HG03575 (cell line): Measurements from ENCODE around the gene RFTN1.
"Not testable (repeated sequence)": the region's sequence is repeated elsewhere in the genome, so short reads cannot be mapped to it uniquely, and the experiment has no call there.

Experiments
- ATAC-seq: cut with Tn5 transposase; IDR thresholded peaks from one replicate; pipeline ENCODE4 v1.9.1; 2021; ENCODE audit not compliant: unreplicated experiment, insufficient number of reproducible peaks, low FRiP score; ENCODE audit errors: extremely low read depth

RFTN1 gene

DNA sequence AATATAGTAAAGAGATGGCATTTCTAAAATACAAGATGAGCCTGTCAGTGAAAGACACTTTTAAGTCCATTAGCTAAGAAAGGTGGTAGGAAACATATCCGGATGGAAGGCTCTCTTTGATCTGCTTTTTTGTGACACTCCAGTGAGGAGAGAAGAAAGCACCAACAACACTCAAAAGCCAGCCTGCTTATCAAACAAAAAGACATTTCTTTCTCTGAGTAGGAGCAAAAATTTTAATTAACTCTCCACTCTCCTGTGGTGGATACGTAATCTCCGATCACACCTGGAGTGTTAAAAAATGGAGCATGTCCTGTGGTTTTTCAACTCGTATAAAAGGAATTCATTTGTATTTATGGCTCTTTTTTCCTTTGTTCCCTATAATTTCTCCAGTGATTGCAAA is 183.1 kb downstream of the RFTN1 start:
- ATAC-seq, result no peak

DNA sequence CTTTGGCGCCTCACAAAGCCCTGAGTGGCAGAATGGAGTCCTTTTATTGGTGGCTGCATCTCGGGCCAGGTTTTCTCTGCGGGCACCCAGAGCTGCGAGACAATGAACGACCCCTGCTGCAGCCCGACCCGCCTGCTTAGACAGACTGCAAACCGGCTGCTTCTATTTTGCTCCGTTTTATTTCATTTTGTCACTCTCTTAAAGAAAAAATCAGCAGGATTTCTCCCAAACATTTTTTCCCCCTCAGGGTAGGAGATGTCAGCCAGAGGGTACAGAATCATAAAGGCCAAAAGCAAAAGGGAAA is 183.7 kb downstream of the RFTN1 start:
- ATAC-seq, result no peak

DNA sequence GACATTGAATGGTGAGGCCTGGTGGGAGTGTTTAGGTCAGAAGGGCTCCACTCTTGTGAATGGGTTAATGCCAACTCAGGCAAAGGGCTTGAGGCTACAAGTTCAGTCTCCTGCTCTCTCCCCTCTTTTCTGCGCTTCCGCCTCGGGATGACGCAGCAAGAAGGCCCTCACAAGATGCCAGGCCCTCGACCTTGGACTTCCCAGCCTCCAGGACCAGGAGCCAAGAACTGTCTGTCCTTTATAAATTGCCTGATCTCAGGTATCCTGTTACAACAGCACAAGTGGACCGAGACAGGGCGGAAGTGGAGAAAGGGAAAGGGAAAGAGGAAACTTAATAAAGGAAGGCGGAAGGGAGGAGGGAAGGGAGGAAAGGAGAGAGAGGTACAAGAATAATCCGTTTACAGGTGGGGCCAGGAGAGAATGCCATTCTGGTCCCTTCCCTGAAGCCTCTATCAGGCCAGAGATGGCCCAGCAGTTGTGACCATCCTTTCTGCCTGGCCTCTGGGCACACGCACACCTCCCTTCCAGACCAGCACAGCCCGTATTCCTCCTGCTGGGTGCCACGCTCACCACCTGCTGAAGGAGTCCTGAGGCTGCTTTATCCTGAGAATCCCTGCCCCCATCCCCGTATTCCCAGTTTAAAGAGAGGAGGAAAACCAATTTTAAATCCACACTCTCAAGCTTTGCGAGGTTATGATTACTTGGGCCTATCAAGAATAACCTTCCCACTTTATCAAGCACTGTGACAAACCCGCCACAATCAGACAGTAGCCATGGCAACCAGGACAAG is 184.3 kb downstream of the RFTN1 start:
- no peak for ATAC-seq

DNA sequence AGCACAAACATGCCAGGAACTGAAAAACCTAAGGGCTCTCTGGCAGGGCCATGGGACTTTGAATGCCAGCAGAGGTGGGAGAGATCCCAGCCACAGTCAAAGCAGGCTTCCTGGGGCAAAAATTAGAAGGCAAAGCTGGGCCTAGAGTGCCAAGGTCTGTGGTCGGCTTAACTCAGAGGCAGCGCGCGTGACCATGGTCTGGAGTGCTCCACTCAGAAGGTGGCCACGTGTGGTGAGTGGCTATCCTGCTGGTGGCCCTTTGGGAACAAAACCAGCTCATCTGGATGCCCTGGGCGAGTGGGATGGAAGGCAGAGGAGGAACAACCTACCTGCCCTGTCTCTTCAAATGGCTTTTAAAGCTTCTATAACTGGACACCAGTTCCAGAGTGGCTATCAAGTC is 185.4 kb downstream of the RFTN1 start:
- no peak for ATAC-seq

DNA sequence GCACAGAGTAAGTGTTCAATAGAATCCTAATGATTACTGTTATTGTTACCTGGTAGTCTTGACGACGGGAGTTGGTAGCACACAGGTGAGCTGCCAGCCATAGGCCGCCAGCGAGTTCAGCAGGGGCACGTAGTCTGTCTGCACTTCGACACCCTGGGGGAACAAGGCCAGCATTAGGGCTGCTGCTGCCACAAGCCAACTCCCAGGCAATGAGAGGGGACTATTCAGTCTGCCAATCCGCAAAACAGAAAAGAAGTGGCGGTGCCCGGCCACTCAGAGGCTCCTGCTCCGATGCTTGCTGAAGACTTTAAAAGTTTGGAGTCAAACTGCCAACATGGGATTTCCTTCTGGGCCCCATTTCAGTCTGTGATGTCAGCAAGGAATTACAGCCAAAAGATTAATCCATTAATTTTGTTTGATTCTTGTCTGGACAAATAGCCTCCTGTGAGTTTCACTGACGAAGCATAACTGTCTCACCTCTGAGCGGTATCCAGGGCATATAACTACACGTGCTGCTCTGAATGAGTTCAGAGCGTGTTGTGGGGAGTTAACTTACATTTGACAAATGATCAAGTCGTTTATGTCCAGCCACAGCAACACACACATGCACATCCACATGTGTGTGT is 186.7 kb downstream of the RFTN1 start:
- no peak for ATAC-seq

DNA sequence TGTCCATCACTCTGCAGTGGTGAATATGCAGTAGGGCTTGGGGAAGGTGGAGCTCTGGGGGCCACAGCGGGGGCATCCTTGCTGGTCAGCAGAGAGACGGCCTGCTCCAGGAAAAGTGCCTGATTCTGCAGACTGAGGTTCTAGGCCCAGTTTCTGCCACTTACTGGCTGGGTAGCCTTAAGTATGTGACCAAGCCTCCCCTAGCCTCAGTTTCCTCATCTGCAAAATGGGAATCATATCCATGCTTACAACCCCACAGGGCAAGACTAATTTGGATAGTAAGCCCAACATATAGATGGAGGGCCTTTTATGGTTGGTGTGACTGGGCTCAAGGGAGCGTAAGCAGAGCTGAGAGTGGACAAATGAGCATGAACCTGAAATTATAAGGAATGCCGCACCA is 187.6 kb downstream of the RFTN1 start:
- no peak for ATAC-seq

DNA sequence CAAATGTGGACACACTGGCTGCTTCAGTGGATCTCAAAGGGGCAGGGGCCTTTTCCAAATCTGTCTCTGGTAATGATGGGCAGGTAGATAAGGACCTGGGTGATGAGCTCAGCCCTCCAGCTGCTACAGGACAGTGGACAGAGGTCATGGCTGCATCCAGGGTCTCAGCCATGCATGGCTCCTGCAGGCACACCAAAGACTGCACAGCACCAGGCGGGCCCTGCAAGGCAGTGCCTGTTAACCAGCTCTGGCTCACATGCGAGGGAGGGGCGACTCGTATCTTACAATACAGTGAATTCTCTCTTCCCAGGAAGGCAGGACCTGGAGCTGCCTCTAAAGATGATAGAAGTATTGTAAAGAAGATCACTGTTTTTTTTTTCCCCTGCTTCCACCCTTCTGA is 189.8 kb downstream of the RFTN1 start:
- no peak for ATAC-seq

DNA sequence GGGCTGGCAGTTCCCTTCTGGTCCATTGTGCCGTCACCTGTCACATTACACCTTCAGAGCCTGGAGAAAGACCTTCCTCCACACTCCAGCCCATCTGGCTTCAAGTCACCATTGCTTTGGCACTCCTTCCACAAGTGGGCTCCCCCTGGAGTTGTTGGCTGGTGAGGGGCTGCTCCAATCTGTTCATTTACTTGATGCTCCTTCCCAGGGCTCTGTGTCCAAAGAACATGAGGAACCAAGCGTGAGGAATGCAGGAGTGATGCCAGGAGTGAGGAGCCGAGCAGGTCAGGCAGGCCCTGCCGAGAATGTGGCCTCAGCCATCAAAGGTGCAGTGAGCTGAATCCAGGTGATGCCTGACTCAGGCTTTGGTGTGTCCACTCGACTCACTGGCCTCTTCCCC is 191.3 kb downstream of the RFTN1 start:
- no peak for ATAC-seq

DNA sequence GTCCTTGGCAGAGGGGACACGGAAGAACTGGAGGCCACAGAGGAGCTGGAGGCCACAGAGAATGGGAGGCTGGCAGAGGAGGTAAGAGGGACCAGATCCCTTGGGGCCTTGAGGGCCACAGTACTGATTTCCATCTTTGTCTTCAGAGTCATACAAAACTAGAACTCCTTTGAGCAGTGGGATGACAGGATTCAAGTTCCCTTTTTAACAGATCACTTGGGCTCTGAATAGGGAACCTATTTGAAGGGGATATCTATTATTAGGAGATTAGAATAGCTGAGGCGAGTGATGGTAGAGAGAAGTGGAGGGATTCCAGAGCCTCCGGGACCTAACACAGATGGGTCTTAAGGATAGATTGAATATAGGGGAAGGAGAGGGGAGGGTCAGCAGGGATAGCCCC is 192.8 kb downstream of the RFTN1 start:
- ATAC-seq, result no peak

DNA sequence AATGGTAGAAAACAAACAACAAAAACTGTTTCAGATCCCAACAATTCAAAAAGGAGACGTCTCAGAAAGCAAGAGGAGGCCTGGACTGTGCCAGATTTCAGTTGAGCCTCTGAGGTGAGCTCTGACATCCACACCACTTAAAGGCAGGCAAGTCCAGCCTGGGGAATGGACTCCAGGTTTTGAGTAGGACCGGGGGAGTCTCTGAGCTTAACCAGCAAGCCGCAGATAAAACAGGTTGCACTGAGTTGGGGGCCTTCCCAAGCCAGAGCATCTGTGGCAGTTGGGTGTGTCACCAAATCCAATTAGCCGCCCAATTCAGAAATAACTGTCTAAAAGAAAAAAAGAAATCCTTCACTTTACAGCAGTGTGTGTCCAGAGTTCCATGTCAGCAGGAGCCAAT is 193.8 kb downstream of the RFTN1 start:
- ATAC-seq, result no peak

DNA sequence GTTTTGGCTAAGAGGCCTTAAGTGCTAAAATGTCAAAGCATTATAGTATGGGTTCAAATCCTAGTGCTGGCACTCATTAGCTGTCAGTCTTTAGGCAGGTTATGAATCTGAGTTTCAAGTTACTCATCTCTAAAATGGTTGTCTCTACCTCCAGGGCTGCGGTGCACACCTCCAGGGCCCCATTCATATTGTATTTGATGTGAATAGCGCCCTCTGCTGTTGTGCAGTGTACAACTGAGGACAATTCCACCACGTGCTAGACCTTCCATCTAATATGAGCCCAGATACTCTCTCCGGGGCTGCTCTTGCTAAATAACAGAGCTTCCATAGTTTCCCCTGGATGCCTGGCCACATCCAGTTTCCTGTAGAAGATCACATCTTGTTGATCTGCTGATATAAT is 194.2 kb downstream of the RFTN1 start:
- ATAC-seq, result no peak

DNA sequence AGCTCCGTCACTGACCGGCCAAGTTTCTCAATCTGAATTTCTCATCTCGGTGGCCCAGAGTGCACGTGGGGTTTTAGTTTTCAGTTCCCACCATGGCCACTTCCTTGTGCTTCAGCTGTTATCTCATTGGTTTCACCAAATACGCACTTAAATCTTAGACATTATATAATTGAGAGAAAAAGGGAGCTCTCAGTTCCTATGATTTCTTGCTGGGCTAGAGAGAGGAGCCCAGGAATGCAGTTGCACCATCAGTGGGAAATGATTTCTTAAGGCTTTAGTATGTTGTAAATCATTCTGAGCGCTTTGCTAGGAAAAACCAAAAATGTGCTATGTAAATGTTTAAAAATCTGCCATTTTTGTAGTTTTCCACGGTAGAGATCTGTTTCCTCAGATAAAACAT is 195.3 kb downstream of the RFTN1 start:
- no peak for ATAC-seq

DNA sequence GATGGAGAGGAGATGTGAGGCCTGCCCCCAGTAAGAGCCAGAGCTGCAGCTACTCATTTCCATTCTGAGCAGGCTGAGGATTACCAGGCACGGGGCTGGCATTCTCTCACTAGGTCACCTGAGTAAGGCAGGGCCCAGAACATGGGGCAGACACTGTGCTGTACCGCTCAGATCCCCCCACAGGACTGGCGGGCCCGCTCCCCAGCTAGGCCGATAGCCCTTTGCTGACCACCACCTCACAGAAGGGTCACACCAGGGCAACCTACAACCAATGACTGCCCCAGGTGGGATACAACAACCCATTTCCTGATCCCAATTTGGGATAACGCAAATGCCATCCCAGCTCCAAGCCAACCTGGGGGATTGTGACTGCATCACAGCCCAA is 195.9 kb downstream of the RFTN1 start:
- no peak for ATAC-seq

DNA sequence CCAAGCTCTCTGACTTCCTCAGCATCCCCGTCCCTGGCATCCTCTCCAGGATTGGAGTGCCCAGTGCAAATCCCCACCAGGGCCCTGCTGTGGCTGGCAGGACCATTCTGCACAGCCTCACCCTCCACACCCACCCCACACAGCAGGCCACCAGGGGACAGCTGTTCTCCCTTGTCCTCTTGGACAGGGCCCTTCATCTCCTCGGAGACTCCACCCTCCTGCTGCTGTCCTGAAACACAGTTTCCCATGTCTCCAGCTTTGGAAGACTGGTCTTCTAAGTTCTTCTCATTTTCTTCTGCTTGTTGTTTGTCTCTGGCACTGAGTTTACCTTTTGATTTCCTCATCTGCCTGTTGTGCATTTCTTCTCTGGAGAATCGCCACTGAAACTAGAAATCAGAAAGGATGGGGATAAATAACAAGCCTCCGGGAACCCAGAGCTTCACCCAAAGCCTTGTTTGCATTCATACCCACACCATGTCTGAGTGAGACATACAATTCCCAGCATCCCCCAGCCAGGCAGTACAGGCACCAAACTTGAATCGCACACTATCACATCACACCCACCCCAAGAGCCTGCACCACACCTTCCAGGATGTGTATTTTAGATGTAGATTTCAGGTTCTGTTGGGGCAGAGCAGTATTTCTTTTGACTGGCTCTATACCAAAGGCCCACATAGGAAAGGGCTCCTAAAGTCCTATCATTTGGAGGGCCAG is 196.5 kb downstream of the RFTN1 start:
- ATAC-seq, result no peak

DNA sequence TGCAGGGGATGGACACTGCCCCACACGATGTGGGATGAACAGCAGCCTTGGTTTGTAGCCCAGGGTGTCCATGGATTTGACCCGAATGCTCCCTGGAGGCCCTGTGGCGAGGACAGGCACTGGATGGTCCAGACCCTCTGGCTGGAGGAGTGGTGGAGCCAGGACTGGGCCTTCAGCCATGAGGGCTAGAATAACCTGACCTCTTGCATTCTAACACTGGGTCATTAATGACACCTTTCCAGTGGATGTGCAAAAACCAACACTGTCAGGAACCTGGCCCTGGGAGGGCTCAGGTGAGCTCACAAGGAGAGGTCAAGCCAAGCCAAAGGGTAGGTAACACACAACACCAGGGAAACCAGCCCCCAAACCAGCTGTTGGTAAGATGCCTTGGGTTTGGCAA is 197.1 kb downstream of the RFTN1 start:
- no peak for ATAC-seq

DNA sequence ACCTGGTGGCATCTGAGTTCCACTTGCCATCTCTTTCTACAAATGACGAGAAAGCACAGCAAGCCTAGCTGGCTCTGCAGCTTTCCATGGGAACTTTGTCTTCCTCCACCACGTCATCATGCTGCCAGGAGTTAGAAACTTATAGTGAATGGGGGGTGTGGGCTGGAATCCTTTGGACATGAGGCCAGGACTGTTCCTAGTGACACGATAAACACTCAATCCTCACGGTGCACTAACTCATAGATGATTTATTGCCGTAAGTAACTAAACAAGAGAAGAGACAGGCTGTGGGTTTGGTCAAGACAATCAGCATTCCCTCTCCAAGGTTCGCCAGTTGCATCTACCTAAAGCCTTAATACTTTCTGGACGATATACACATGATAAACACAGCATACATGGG is 197.9 kb downstream of the RFTN1 start:
- no peak for ATAC-seq

DNA sequence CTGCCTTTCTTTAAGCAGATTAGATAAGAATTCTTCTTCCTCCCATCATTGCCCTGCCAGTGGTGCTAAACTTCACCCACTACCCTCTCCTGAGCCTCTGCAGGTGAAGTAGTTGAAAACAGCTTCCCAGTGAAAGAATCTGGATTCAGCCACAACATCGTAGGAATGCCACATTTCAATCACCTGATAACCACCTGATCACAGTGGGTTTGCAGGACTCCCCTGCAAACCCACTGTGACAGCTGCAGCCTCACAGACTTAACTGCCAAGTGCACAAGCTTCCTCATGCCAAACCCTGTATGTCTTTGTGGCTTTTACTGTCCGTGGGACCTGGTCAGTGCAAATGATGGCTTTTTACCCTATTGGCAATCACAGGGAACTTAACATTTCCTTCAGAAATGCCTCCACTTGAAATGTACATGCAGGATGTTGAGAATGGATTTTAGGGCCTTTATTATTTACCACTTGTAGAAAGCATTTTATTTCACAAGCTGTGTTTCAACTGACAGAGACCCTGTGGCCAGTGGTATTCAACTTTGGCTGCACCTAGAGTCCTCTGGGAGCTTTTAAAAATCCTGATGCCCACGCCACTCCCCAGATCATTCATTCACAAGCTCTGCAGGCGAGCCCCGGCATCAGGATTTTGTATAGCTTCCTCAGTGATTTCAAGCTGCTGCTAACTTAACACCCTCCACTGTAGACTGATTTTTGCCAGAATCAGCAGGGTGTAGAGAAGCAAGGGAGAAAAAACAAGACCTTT is 199.4 kb downstream of the RFTN1 start:
- ATAC-seq, result no peak

DNA sequence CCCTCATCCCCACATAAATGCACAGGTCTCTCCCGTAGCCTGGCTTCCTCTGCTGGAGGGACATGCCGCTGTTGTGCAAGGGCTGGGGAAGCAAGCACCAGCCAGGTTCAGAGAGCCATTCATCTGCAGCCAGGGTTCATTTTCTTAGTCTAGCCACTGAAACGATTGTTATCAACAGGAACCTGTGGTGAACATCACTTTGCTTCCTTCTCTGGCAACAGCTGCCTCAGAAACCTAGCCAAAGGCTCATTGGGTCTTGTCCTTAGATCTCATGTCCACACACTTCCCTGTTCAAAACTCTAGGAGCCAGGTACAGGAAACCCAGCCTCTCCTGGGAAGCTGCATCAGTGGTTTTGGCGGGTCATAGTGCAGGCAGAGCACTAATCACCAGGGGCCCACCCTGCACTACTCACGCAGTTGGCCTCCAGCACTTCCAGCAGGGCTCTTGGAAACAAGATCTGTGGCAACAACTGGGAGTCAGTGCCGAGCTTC is 201.5 kb downstream of the RFTN1 start:
- peak; percentile 38 for ATAC-seq

DNA sequence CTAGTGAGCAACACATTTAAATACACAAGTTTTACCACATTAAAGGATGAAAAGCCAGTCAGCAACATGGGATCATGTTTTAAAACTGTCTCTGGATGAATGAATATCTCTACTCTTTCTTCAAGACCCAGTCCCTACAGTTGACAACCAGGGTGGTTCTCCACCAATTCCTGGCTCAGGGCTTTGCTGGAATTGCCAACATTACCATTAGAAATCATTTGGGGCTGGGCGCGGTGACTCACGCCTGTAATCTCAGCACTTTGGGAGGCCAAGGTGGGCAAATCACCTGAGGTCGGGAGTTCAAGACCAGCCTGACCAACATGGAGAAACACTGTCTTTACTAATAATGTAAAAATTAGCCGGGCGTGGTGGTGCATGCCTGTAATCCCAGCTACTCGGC is 203.0 kb downstream of the RFTN1 start:
- ATAC-seq, result not testable (repeated sequence)

DNA sequence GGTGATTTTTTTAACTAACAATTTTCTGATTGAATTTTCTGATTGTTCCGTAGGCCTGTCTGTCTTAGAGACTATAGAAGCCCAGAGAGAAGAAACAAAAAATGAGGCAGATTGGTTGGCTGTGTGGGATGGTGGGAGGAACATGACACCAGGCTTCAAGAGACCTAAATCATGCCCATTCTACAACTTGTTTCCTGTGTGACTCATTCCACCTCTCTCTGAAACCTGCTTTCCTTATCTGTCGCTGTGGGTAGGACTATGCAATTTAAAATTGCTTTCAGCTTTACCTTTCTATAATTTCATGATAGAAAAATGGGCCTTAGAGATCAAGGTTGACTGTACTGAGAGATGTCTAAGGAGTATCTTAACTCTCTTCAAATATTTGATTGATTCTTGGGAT is 203.9 kb downstream of the RFTN1 start:
- ATAC-seq, result peak; percentile 92
